Subcutaneous adipose tissue (tissue), 4 donors: Measurements from ENCODE around the gene PSMD6. TPM values are rescaled to one million over a fixed set of nuclear protein-coding genes. Genes with fewer than 3 reads are reported as not detected.

ENCODE experiments used
- CTCF ChIP-seq: fragments of 450-650 bp; IDR thresholded peaks from one replicate; pipeline ENCODE4 v1.5.1; 2016; ENCODE audit warnings: low read depth, mild to moderate bottlenecking, control low read depth, antibody characterized with exemption, moderate library complexity
- total RNA-seq, 4 donors: library from RNA; depleted of rRNA; stranded (reverse); fragments of >200 nt; gene quantifications; one replicate each; pipeline ENCODE4 v1.1.0, GENCODE V29; 2016

The PSMD6 gene
- total RNA-seq, 4 donors from 2014 or later, result 51.8 to 89.0 (median 75.4) TPM

GRCh38 chr3:64023861-64024223, 548 bp upstream of the PSMD6 start:
- no peak for TF ChIP-seq CTCF

GRCh38 chr3:64022451-64023186, 675 bp downstream of the PSMD6 start:
- TF ChIP-seq CTCF, result no peak

GRCh38 chr3:64021922-64022321, 1.4 kb downstream of the PSMD6 start:
- no peak for TF ChIP-seq CTCF

GRCh38 chr3:64019879-64020278, 3.4 kb downstream of the PSMD6 start:
- no peak for TF ChIP-seq CTCF

GRCh38 chr3:64019271-64019670, 4.0 kb downstream of the PSMD6 start:
- TF ChIP-seq CTCF, result no peak

- TF ChIP-seq CTCF, result no peak
Measured at GRCh38 chr3:64016941-64017620, 6.2 kb downstream of the PSMD6 start.

- no peak for TF ChIP-seq CTCF
Measured at GRCh38 chr3:64011685-64012084, 11.6 kb downstream of the PSMD6 start.
